Stimulated activated CD4-positive, alpha-beta T cell treated with anti-CD3 and anti-CD28 coated beads, Interleukin-15, amount 100 ng/mL, for 24 hours (primary cell): ENCODE results near the gene SNX24.

ENCODE experiments used
- DNase-seq: peaks from one replicate; pipeline ENCODE4 v3.0.0-alpha.2; 2020

The SNX24 gene

DNA sequence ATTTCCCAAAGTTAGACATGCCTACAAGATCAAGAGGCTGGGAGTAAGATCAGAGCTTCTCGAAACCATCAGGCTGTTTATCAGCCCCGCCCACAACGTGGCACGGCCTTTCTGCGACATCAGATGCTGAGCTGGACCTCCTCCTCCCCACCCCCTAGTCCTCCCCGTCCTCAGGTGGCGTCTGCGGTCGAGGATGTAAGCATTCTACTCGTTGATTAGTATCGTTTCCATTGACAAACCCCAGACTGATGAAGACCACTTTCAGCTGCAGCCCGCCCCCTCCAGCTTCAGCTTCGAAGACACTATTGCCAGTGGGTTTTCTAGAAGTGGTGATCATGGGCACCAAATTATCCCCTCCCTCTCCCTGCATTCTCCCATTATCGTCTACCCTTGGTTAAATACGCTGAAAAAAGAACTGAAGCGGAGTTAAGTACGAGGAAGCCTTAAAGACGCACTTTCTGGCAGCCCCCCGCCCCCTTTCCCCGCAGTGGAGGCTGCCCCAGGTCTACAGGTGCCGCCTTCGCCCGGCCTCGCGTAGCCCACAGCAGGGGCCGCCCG lies 190.0 kb downstream of the SNX24 start:
- DNase-seq: peak; percentile 23

DNA sequence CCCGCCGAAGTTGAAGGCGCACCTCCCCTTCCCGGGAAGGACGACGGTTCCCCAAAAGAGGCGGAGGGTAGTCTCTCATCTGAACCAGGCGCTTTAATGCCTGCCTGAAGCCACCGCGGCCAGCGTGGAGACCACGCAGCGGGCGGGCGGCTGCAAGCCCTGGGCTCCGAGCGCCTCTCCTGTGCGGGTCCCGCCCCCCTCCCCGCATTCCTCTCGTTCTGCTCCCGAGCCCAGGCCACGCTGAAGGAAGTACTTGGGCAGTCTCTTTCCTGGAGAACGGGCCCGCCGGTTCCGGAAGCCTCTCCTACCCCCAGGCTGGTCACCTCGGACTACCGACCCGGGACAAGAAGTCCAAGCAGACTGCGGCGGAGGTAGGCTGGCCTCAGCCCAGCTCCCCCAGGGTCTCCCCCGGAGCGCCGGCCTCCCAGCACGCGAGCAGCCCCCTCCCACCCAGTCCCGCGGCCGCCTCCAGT lies 190.5 kb downstream of the SNX24 start:
- DNase-seq: peak; percentile 14

DNA sequence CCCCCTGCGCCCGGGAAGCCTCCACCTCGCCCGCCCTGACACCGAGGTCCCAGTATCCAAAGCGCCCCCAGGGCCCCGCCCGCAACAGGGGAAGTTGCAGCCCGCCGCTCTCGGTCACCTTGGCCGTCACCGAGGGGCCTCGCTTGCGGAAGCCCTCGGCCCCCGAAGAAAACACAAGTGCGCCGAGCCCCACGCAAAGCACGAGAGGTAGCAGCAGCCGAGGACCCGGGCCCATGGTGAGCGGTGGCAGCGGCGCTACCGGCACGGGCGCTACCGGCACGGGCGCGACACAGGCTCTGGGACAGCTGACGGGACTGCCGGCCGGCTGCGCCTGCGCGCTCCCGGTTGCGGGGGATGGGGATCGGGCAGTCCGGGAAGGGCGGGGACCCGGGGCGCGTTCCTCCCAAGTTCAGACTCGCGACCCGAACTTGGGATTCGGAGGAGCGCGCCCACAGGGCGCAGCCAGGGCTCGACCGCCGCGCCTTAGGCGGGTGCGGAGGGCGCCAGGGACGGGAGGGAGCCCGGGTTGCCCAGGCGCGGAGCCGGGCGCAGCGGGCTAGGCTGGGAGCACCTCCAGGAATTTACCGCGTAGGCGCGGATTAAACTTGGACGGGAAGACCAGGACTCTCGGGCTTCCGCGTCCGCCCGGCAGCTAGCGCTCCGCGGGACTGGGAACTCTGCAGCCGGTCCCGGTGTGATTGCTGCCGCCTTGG lies 191.1 kb downstream of the SNX24 start, which contains the start of gene PPIC:
Gene PPIC (minus strand): TSS at position 335 of the 713 bp plus-strand sequence. CDS start 100 bp downstream, at position 235.
- peak; percentile 45 for DNase-seq

DNA sequence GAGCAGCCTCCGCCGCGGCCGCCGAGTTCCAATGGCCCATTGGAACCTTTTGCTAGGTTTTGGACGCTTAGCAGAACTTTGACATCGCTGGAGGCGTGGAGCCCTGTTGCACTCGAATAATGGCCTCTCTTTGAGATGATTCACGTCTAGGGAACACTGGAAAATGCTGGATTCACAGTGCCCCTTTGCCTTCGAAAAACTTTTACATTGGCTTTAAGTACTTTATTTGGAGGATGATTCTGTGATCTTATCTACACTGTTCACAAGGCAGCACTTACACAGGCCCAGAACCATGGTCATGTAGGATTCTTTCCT lies 191.6 kb downstream of the SNX24 start:
- DNase-seq: no peak

DNA sequence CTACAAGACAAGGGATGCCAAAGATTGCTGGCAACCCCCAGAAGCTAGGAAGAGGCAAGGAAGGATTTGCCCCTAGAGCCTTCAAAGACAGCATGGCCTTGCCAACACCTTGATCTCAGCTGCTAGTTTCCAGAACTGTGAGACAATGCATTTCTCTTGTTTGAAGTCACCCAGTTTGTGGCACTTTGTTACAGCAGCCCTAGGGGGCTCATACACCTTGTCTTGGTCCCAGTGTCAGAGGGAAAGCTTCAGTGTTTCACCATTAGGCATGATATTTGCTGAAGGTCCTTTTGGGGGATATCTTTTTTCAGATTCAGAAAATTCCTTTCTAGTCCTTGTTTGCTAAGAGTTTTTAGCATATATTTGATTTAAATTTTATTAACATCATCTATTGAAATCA lies 194.3 kb downstream of the SNX24 start:
- DNase-seq: no peak

DNA sequence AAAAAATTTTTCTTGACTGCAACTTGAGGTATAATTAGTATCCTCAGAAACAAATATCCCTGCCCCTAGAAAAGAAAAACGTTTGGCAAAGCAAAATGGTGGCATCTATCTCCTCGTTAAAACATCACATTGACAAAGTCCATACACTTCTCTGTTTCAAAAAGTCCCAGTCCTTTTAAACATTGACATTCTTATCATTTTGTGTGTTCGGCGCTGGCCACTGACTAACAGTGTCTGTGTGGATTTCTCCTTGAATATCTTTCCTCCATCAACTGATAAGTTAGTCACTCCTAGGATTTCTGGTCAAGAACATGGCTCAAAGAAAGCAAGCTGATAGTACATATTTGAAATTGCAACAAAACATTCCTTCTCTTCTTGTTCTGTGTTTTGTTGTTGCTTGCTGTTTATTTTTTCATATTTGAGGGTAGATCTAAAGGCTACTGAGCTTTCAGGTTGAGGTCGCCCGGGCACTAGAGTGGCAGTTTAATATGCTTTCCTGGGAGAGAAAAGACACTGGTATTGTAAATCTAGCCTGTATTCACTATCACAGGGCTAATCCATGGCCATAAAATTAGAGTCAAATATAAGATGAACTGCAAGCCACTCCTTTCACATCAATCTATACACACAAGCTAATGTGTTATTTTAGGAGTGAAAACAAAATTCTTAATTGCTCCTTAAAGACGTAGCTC lies 199.7 kb downstream of the SNX24 start:
- no peak for DNase-seq

DNA sequence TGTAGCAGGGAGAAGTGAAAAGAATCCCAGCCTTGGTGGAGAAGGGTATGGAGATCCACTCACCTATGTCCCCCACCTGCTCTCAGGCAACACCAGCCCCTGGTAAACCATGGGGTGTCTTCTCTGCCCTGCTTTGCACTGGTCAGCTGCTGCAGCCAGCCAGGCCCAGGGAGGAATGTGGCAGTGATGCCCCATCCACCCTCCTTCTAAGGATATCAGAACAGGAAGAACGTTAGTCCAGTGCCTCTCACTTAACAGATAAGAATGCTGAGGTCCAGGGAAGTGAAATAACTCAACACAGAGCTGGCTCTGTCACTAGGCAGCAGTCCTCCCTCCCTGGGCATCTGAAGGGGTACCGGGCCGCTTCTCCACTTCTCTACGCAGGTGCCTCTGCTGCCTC lies 200.8 kb downstream of the SNX24 start:
- no peak for DNase-seq

DNA sequence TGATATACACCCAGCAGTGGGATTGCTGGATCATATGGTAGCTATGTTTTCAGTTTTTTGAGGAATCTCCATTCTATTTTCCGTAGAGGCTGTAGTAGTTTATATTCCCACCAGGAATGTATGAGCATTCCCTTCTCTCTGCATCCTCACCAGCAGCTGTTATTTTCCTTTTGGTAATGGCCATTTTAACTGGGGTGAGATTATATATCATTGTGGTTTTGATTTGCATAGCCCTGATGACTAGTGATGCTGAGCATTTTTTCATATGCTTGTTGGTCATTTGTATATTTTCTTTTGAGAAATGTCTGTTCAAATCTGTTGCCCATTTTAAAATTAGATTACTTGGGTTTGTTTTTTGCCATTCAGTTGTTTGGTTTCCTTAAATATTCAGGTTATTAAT lies 202.3 kb downstream of the SNX24 start:
- DNase-seq: no peak

DNA sequence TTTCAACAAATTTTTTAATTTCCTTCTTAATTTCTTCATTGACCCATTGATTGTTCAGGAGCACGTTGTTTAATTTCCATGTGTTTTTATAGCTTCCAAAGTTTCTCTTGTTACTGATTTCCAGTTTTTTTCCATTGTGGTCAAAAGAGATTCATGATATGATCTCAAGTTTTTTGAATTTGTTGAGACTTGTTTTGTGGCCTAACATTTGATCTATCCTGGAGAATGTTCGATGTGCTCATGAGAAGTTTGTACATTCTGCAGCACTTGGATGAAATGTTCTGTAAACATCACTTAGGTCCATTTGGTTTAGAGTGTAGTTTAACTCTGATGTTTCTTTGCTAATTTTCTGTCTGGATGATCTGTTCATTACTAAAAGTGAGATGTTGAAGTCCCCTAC lies 205.8 kb downstream of the SNX24 start:
- no peak for DNase-seq
